ENCODE data around the gene IL1RN.

DNA sequence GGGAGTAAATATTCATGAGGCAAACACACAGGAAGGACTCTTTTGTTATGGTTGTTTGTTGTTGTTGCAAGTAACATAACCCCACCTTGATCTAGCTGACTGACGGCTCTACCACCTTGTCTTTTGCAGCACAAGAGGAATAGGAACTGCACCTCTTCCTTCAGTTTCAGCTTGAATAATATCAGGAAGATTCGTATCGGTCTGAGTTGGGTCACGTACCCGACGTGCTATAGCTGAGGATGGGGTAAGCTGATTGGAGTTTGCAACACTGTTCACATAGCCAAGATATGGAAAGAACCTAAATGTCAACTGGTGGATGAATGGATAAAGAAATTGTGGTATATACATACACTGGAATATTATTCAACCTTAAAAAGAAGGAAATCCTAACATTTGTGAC is 14.5 kb upstream of the IL1RN start:
- TF ChIP-seq, protein P1, sequence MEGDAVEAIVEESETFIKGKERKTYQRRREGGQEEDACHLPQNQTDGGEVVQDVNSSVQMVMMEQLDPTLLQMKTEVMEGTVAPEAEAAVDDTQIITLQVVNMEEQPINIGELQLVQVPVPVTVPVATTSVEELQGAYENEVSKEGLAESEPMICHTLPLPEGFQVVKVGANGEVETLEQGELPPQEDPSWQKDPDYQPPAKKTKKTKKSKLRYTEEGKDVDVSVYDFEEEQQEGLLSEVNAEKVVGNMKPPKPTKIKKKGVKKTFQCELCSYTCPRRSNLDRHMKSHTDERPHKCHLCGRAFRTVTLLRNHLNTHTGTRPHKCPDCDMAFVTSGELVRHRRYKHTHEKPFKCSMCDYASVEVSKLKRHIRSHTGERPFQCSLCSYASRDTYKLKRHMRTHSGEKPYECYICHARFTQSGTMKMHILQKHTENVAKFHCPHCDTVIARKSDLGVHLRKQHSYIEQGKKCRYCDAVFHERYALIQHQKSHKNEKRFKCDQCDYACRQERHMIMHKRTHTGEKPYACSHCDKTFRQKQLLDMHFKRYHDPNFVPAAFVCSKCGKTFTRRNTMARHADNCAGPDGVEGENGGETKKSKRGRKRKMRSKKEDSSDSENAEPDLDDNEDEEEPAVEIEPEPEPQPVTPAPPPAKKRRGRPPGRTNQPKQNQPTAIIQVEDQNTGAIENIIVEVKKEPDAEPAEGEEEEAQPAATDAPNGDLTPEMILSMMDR (IDR thresholded peaks at IDR 0.05), result no peak
- TF ChIP-seq POLR2A (IDR thresholded peaks at IDR 0.05), result no peak
- TF ChIP-seq EP300 (IDR thresholded peaks at IDR 0.05), result no peak
- TF ChIP-seq POLR2AphosphoS5 (IDR thresholded peaks at IDR 0.05), result no peak
